Activated gamma-delta T cell (primary cell): ENCODE data around the gene ATF1.
"Not testable (repeated sequence)": the region's sequence is repeated elsewhere in the genome, so short reads cannot be mapped to it uniquely, and the experiment has no call there.

Source experiments
- DNase-seq: peaks from one replicate; lab custom pipeline; 2025; lab: John Stamatoyannopoulos, UW

ATF1 gene

GRCh38 chr12:50751948-50752721 lies 11.8 kb upstream of the ATF1 start:
- DNase-seq: no peak

DNA sequence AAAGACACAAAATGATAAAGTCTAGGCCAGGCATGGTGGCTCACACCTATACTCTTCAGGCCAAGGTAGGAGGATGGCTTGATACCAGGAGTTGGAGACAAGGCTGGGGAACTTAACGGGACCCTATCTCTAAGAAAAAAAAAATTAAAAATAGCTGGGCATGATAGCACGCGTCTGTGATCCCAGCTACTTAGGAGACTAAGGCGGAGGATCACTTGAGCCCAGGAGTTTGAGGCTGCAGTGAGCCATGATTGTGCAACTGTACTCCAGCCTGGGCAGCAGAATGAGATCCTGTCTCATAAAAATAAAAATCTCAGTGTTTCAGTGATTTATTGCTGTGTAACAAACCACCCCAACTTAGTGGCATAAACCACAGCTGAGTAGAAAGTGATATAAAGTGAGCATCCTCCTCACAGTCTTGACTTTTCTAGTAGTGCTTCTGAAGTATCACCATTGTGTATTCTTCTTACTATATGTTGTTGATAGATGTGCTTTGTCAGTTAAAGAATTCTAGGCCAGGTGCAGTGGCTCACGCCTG lies 10.6 kb upstream of the ATF1 start:
- DNase-seq: no peak

DNA sequence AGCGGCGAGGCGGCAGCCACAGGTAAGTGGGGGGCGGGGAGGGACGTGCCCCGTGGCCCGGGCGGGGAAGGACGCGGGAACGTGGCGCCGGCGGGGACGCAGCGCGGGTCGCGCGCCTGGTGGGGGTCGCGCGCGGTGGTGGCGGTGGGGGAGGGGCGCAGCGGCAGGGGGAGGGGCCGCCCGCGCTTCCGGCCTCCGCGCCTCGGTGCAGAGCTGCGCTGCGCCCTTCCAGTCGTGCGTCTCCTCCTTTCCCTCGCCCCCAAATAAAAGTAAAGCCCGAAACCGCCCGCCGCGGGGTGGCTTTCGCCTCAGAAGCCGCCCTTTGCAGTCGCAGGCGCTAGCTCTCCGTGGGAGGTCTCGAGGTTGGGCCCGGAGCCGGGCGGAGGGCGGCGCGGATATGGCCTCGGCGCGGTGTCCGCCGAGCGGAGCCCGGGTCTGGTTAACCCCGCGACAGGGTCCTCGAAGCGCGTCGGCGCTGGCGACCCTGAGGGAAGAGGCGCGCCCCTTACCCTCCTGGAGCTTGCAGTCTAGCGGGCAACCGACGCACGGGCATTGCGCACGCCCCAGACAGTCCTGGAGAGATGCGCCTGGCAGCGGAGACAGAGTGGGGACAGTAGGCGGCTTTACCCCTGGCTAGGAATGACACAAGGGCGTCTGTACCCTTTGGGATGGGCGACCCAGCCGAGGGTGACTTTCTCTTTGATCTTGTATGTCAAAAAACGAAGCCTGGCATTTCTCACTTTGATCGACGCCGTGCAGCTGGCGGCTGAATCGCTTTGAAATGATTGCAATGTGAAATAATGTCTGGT lies 589 bp downstream of the ATF1 start:
- DNase-seq: peak; percentile 66

DNA sequence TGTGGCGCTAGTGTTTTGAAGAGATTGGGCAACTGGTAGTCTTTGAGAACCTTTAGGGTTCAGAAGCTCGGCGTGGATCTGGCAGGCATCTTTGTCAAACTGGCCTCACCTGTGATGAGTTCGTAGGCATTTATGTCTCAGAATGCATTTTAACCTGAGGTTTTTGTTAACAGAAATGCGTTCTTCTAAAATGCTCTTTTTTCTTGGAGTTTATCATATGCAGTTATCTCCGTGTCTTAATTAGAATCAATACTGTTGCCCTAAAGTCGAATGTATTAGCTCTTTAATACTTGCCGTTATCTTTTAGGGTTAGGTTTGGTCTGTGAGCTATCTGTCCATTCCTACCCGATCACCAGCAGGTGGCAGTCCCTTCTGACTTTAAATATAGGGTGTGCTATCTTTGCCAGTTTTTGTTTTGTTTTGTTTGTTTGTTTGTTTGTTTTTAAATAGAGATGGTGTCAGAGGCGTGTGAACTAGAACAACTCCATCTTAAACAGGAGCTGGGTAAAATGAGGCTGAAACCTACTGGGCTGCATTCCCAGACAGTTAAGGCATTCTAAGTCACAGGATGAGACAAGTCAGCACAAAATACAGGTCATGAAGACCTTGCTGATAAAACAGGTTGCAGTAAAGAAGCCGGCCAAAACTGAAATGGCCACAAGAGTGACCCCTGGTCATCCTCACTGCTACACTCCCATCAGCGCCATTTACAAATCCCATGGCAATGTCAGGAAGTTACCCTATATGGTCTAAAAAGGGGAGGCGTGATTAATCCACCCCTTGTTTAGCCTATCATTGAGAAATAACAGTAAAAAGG lies 1.4 kb downstream of the ATF1 start:
- no peak for DNase-seq

GRCh38 chr12:50768391-50768790 lies 4.5 kb downstream of the ATF1 start:
- DNase-seq: no peak

GRCh38 chr12:50768813-50769212 lies 4.9 kb downstream of the ATF1 start:
- not testable (repeated sequence) for DNase-seq

- DNase-seq: no peak
Observed at GRCh38 chr12:50771409-50771808, 7.5 kb downstream of the ATF1 start.

GRCh38 chr12:50772470-50772869 lies 8.6 kb downstream of the ATF1 start:
- DNase-seq: no peak

DNA sequence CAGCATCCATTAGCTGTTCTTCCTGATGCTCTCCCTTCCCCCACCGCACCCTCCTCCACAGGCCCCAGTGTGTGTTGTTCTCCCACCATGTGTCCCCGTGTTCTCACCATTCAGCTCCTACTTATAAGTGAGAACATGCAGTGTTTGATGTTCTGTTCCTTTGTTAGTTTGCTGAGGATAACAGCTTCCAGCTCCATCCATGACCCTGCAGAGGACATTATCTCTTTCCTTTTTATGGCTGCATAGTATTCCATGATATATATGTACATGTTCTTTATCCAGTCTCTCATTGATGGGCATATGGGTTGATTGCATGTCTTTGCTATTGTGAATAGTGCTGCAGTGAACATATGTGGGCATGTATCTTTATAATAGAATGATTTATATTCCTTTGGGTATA lies 9.0 kb downstream of the ATF1 start:
- DNase-seq: no peak

- DNase-seq: no peak
Observed at GRCh38 chr12:50775251-50775650, 11.3 kb downstream of the ATF1 start.

DNA sequence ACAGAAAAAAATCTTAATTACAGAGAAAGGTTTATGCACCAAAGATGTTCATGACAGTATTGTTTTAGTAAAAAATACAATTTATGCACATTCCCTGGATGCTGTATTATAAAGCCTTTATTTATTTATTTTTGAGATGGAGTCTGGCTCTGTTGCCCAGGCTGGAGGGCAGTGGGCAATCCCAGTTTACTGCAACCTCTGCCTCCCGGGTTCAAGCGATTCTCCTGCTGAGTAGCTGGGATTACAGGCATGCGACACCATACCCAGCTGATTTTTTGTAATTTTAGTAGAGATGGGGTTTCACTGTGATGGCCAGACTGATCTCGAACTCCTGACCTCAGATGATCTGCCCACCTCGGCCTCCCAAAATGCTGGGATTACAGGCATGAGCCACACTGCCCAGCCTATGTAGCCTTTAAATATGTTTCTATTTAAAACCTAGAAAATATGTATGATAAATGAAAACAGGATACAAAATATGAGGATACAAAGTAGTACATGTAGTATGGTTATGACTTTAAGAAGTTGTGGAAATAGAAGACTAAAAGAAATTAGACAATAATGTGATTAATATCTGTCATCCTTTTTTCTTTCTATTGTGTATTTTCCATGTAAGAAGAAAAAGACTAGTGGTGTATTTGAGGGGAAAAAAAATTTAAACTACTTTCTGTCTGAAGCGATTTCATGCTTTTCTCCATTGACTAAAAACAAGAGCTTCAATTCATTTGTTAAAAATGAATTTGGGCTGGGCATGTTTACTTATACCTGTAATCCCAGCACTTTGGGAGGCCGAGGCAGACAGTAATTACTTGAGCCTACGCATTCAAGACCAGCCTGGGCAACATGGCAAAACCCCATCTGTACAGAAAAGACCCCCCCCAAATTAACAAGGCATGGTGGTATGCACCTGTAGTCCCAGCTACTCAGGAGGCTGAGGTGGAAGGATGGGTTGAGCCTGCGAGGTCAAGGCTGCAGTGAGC lies 13.1 kb downstream of the ATF1 start:
- no peak for DNase-seq

DNA sequence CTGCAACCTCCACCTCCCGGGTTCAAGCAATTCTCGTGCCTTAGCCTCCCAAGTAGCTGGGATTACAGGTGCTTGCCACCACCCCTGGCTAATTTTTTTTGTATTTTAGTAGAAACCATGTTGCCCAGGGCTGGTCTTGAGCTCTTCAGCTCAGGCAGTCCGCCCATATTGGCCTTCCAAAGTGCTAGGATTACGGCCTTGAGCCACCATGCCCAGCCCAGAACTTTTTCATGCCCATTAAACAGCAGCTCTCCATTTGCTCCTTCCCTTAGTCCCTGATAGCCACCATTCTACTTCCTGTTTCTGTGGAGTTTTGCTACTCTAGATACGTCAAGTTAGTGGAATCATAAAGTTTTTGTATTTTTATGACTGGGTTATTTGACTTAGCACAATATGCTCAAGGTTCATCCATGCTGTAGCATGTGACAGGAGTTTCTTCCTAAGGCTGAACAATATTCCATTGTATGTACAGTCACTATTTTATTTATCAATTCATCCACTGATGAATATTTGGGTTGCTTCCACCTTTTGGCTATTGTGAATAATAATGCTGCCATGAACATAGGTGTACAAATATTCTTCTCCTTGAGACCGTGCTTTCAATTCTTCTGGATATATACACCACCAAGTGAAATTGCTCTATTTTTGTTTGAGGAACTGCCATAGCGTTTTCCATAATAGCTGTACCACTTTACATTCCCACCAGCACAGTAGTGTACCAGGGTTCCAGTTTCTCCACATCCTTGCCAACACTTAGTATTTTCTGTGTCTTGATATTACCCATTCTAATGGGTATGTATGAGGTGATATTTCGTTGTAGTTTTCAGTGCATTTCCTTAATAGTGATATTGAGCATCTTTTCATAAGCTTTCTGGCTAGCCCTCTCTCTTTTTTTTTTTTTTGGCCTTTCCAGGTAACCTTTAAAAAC lies 15.0 kb downstream of the ATF1 start:
- no peak for DNase-seq

DNA sequence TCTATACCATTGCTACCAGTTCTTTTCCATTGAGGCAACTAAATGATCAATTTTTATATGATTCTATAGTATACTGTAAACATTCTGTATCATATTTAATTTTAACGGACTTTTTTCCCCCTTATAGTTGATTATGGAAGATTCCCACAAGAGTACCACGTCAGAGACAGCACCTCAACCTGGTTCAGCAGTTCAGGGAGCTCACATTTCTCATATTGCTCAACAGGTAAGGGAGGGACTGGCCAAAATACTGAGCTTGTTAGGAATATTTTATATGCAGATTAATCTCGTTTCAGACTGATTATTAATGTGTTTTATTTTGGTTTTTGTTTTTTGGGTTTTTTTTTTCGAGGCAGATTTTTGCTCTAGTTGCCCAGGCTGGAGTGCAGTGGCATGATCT lies 16.1 kb downstream of the ATF1 start:
- DNase-seq: no peak

GRCh38 chr12:50784501-50784900 lies 20.6 kb downstream of the ATF1 start:
- no peak for DNase-seq

GRCh38 chr12:50785406-50786001 lies 21.6 kb downstream of the ATF1 start:
- DNase-seq: no peak

DNA sequence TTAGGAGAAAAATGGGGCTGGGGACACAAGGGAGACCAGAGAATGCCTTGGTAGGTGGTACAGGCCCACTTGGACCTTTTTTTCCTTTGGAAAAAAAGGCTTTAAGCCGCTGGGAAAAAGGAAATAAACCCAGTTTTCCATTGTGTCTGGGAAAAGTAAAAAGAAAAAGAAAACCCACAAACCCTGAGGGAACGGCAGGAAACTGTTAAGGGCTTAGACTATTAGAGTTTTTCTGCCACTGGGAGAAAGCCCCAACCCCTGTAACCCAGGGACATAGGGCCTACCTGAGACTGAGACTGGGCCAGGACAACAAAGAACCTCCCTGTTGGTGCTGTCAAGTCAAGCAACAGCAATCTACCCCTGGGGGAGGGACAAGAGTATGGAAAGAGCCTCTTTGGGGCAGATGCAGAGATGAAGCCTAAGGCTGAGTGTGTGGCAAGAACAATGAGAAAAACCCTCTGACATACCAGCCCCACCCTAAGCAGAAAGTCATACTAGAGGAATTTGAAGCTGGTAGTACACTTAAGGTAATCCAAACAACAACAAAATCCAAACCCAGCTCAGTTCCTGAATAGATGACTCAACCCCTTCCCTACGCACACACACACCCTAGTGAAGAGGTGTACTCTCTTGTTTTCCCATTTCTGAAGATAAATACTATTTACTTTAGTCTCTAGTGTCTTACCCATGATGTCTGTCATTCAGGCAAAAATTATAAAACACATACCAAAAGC lies 22.8 kb downstream of the ATF1 start:
- no peak for DNase-seq

GRCh38 chr12:50787618-50788017 lies 23.7 kb downstream of the ATF1 start:
- DNase-seq: no peak

- DNase-seq: no peak
Observed at GRCh38 chr12:50788561-50788960, 24.7 kb downstream of the ATF1 start.

DNA sequence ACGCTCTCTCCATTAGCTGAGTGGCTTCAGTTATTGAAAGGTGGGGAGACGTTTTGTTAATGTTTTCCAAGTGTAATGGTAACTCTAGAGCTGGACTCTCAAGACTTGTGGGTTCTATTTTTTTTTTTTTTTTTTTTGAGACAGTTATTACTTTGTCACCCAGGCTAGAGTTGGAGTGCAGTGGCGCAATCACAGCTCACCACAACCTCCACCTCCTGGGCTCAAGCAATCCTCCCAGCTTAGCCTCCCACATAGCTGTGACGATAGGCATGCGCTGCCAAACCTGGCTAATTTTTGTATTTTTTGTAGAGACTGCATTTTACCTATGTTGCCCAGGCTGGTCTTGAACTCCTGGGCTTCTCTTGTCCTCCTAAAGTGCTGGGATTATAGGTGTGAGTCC lies 26.2 kb downstream of the ATF1 start:
- DNase-seq: no peak
